Activated B cell treated with CpG ODN at 0.5 μM for 24 hours (primary cell): ENCODE data around the gene DNAJC4. TPM values are rescaled to one million over a fixed set of nuclear protein-coding genes. Genes with fewer than 3 reads are reported as not detected.
A peak's percentile ranks its signal among the peaks of the same experiment; 100 is the strongest.

Experiments
- ATAC-seq: fragments of 200-7000 bp; cut with Tn5 transposase; one replicate; pipeline ENCODE4 v1.10.0; 2021; ENCODE audit warnings: low read depth, mild to moderate bottlenecking, moderate library complexity
- CTCF ChIA-PET: fragments of 350-600 bp; sonication (Branson Sonifier 250); formaldehyde crosslinking; loops from one replicate; lab custom pipeline; 2021; ENCODE audit warnings: antibody characterized with exemption; lab: Charles Lee
- POLR2A ChIA-PET: fragments of 350-600 bp; sonication (Branson Sonifier 250); formaldehyde crosslinking; loops from one replicate; lab custom pipeline; 2021; ENCODE audit warnings: antibody characterized with exemption; lab: Charles Lee
- DNase-seq: peaks from one replicate; pipeline ENCODE4 v3.0.0; 2022
- H3K27ac Mint-ChIP-seq: one replicate; pipeline ENCODE4 v1.8.0; 2020; ENCODE audit warnings: mixed read lengths
- H3K27me3 Mint-ChIP-seq: one replicate; pipeline ENCODE4 v1.8.0; 2021; ENCODE audit warnings: mixed read lengths
- H3K36me3 Mint-ChIP-seq: one replicate; pipeline ENCODE4 v1.8.0; 2021; ENCODE audit warnings: low read depth, mixed read lengths
- H3K4me1 Mint-ChIP-seq: one replicate; pipeline ENCODE4 v1.8.0; 2021; ENCODE audit warnings: mixed read lengths
- H3K4me3 Mint-ChIP-seq: one replicate; pipeline ENCODE4 v1.8.0; 2020; ENCODE audit warnings: mild to moderate bottlenecking, mixed read lengths
- H3K9me3 Mint-ChIP-seq: one replicate; pipeline ENCODE4 v1.8.0; 2020; ENCODE audit warnings: mixed read lengths
- CTCF ChIP-seq: fragments of 200-600 bp; IDR thresholded peaks from one replicate; pipeline ENCODE4 v1.8.0; 2022; ENCODE audit warnings: antibody characterized with exemption, mild to moderate bottlenecking
- intact Hi-C: fragments of 100-400 bp; cut with micrococcal nuclease; formaldehyde crosslinking; loops from one replicate; pipeline ENCODE4 v1.15.1; 2024
- total RNA-seq: library from RNA; stranded (reverse); gene quantifications from 2 replicates; pipeline ENCODE4 v1.2.3, GENCODE V29; 2022

DNAJC4 gene
- total RNA-seq, 1 donor from 2014 or later = 53.3 TPM

- H3K27me3 Mint-ChIP-seq = no peaks in the 10 kb centered on the region
- POLR2A ChIA-PET = interaction anchor here (0.6 to 9.3 kb wide), 18 partner anchors 9 to 928 kb away, joined by 3 to 191 read pairs (median 12); partner anchors contain the start of genes BAD, CATSPERZ, CCDC88B and DNAJC4
- H3K4me3 Mint-ChIP-seq = peak overlapping the region; percentile 90
- H3K4me1 Mint-ChIP-seq = peaks cover 56% of the 10 kb centered on the region
- no peaks in the 10 kb centered on the region for H3K9me3 Mint-ChIP-seq
- peak overlapping the region; percentile 92 for H3K27ac Mint-ChIP-seq
- peaks cover 61% of the 10 kb centered on the region for H3K36me3 Mint-ChIP-seq
- peak; percentile 72 for ATAC-seq
- CTCF ChIA-PET = interaction anchor here (1.0 to 6.1 kb wide), 12 partner anchors 9 to 242 kb away, joined by 3 to 147 read pairs (median 8); partner anchors contain the start of genes CATSPERZ, ESRRA, NUDT22 and PPP1R14B
- intact Hi-C loops = loop anchor here (1.0 to 2.0 kb wide), 4 partner anchors 19 to 34 kb away; partner anchors contain the start of genes DNAJC4, FKBP2, NUDT22 and STIP1
- DNase-seq = peak; percentile 61
- TF ChIP-seq CTCF = no peak
Measured at GRCh38 chr11:64207256-64208085, 22.9 kb upstream of the DNAJC4 start.

- no peak for DNase-seq
- Mint-ChIP-seq H3K9me3 (no peaks in the 10 kb centered on the region), H3K4me1 (peaks cover 60% of the 10 kb centered on the region), H3K27me3 (no peaks in the 10 kb centered on the region), H3K36me3 (peaks cover 56% of the 10 kb centered on the region), H3K27ac (peak overlapping the region; percentile 92), H3K4me3 (peak overlapping the region; percentile 90)
- intact Hi-C loops = no loop called here
- CTCF ChIA-PET = interaction anchor here (1.0 to 6.1 kb wide), 8 partner anchors 17 to 95 kb away, joined by 3 to 147 read pairs (median 9); partner anchors contain the start of genes CATSPERZ, ESRRA, NUDT22 and PPP1R14B
- TF ChIP-seq CTCF = no peak
- ATAC-seq = no peak
- POLR2A ChIA-PET = interaction anchor here (0.6 to 9.3 kb wide), 13 partner anchors 9 to 176 kb away, joined by 3 to 191 read pairs (median 27); partner anchors contain the start of genes BAD, CATSPERZ, DNAJC4 and ESRRA
Measured at GRCh38 chr11:64208086-64208795, 22.1 kb upstream of the DNAJC4 start.

GRCh38 chr11:64208796-64209562 lies 21.4 kb upstream of the DNAJC4 start:
- peaks cover 53% of the 10 kb centered on the region for H3K36me3 Mint-ChIP-seq

GRCh38 chr11:64209563-64209843 lies 20.8 kb upstream of the DNAJC4 start:
- DNase-seq (no peak), ATAC-seq (no peak)
- Mint-ChIP-seq H3K4me1 (peaks cover 63% of the 10 kb centered on the region), H3K9me3 (no peaks in the 10 kb centered on the region), H3K36me3 (peaks cover 50% of the 10 kb centered on the region), H3K4me3 (no peak overlapping the region), H3K27ac (peak overlapping the region; percentile 9), H3K27me3 (no peaks in the 10 kb centered on the region)
- POLR2A ChIA-PET = interaction anchor here (1.4 to 9.3 kb wide), 2 partner anchors 18 to 108 kb away, joined by 3 to 191 read pairs; partner anchors contain the start of genes DNAJC4, NUDT22, PRDX5 and TRMT112
- CTCF ChIA-PET = no interaction called here
- intact Hi-C loops = no loop called here
- no peak for TF ChIP-seq CTCF

More at GRCh38 chr11:64208796-64209562, 21.4 kb upstream of the DNAJC4 start:
- Mint-ChIP-seq H3K27ac (peak overlapping the region; percentile 70), H3K27me3 (no peaks in the 10 kb centered on the region), H3K4me3 (peak overlapping the region; percentile 67), H3K9me3 (no peaks in the 10 kb centered on the region), H3K4me1 (peaks cover 64% of the 10 kb centered on the region)
- POLR2A ChIA-PET = interaction anchor here (2.9 to 9.3 kb wide), 5 partner anchors 19 to 95 kb away, joined by 12 to 191 read pairs (median 81); partner anchors contain the start of genes CATSPERZ, DNAJC4, ESRRA and FKBP2
- no peak for ATAC-seq
- intact Hi-C loops = no loop called here
- TF ChIP-seq CTCF = no peak
- CTCF ChIA-PET = interaction anchor here (5.3 kb wide), 1 partner anchor 16 kb away, joined by 34 read pairs; the partner anchor contains the start of genes NUDT22 and TRPT1
- DNase-seq = no peak
